Activated T-cell treated with anti-CD3 and anti-CD28 coated beads for 24 hours (primary cell): ENCODE measurements around the gene CIPC.

Experiments used
- DNase-seq: peaks from one replicate; pipeline ENCODE4 v3.0.0-alpha.2; 2020; ENCODE audit warnings: low read depth

Gene CIPC

GRCh38 chr14:77151918-77152588 is 54.0 kb downstream of the CIPC start:
- no peak for DNase-seq

GRCh38 chr14:77153802-77154201 is 55.7 kb downstream of the CIPC start:
- no peak for DNase-seq

DNA sequence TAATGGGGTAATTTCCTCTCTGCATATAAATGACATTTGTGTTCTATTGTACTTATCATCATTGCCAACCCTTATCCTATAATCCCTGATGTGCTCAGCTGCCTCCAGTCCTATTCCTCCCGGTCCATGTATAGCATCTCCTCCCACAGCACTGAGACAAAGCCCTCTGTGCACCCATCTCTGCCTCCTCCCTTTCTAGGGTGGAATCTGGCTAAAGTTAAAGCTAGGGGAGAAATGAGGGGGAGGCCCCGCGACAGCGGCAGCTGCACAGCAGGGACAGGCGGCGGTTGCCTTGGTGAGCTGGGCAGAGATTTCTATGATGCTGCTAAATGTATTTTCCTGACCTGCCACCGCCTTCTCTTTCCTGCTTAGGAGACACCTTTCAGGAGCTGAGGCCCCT is 56.4 kb downstream of the CIPC start:
- no peak for DNase-seq

DNA sequence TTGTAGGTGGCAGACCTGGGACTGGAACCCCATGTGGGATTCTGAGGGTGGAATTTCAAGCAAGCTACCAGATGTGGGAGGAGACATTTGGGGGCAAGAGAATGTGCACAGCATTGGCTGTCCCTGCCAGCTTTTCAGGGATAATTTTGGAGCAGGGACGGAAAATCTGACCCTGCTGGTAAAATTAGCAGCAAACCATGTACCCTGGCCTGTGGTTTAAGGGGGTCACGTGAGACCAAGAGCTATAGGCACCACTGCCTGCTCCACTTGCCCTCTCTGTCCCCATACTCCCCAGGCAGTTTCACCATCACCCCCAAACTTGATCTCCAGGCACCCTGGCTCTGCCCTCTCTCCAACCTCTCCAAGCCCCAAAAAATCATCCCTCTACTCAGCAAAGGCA is 57.0 kb downstream of the CIPC start:
- DNase-seq: no peak

DNA sequence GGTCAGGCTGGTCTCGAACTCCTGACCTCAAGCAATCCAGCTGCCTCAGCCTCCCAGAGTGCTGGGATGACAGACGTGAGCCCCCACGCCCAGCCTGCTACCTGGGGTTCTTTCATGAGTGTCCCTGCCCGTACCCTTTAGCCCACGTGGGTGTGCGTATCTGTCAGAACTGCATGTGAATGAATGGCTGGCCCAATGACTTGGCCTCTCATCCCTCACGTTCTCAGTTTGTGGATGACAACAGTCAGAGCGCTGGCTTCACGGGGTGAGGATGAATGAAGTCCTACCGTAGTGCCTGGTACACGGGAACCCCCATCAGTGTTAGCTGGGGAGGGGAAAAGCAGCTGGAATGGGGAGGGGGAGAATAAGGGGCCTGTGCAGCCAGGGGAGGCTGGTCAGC is 59.7 kb downstream of the CIPC start:
- DNase-seq: no peak

GRCh38 chr14:77158175-77158881 is 60.3 kb downstream of the CIPC start:
- no peak for DNase-seq

DNA sequence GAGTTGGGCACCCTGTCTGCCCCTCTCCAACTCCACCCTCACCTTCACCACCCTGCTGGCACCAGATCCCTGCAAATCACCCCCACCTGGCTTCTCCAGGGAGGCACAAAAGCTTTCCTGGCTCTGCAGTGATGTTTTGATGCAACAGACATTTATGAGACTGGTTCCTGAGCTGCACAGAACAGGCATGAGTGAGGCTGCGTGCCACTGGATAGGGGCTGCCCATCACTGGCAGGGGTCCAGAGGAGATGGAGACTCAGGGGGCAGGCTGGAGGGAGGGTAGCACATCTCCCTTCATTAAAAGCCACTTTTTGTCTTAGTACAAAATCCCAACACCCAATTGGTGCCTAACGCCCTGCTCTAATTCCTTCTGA is 60.8 kb downstream of the CIPC start:
- no peak for DNase-seq

DNA sequence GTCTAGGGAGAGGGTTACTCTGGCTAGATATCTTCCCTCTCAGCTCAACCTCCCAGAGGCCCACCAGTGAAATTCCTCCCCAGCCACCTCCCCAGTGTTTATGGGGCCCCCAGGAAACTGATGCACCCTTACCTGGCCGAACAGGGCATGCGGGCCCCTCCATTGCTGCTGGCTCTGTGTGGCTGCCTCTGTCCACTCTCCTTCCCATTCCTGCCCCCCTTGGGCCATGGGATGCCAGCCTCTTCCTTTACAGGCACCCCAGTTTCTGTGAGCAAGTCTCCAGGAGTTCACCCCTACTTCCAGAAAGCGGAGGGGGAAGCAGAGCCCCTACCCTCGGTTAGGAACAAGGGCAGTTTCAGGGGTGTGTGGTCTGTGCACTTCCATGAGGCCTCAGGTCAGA is 63.0 kb downstream of the CIPC start:
- DNase-seq: no peak
